Measurements from ENCODE around the gene TJP3.

TJP3 gene

GRCh38 chr19:3773814-3774515 lies 65.8 kb downstream of the TJP3 start:
- in situ Hi-C loops (cut with HindIII; ENCODE audit: low sequenced_read_pairs), result no loop called here
- TF ChIP-seq CTCF (IDR thresholded peaks at IDR 0.05; ENCODE audit: low read depth, low read length, missing control alignments), result no peak
- no peak overlapping the region for H3K4me3 ChIP-seq (ENCODE audit: low read depth, low read length)
- no peak for DNase-seq (ENCODE audit: low read depth)

GRCh38 chr19:3774621-3775373 lies 66.6 kb downstream of the TJP3 start:
- no peak for DNase-seq (ENCODE audit: low read depth)
- TF ChIP-seq CTCF (IDR thresholded peaks at IDR 0.05; ENCODE audit: low read depth, low read length, missing control alignments), result no peak
- in situ Hi-C loops (cut with HindIII; ENCODE audit: low sequenced_read_pairs), result no loop called here
- H3K4me3 ChIP-seq (ENCODE audit: low read depth, low read length), result no peak overlapping the region

- DNase-seq (ENCODE audit: low read depth), result no peak
- in situ Hi-C loops (cut with HindIII; ENCODE audit: low sequenced_read_pairs), result no loop called here
- TF ChIP-seq CTCF (IDR thresholded peaks at IDR 0.05; ENCODE audit: low read depth, low read length, missing control alignments), result no peak
These were observed 67.2 kb downstream of the TJP3 start for GRCh38 chr19:3775374-3775711.

GRCh38 chr19:3775831-3776230 lies 67.6 kb downstream of the TJP3 start:
- H3K4me3 ChIP-seq (ENCODE audit: low read depth, low read length), result no peak overlapping the region
- DNase-seq (ENCODE audit: low read depth), result no peak
- TF ChIP-seq CTCF (IDR thresholded peaks at IDR 0.05; ENCODE audit: low read depth, low read length, missing control alignments), result no peak
- in situ Hi-C loops (cut with HindIII; ENCODE audit: low sequenced_read_pairs), result no loop called here

More at GRCh38 chr19:3775374-3775711, 67.2 kb downstream of the TJP3 start:
- no peak overlapping the region for H3K4me3 ChIP-seq (ENCODE audit: low read depth, low read length)

- no peak overlapping the region for H3K4me3 ChIP-seq (ENCODE audit: low read depth, low read length)
- TF ChIP-seq CTCF (IDR thresholded peaks at IDR 0.05; ENCODE audit: low read depth, low read length, missing control alignments), result no peak
- DNase-seq (ENCODE audit: low read depth), result no peak
- in situ Hi-C loops (cut with HindIII; ENCODE audit: low sequenced_read_pairs), result no loop called here
These were observed 68.4 kb downstream of the TJP3 start for GRCh38 chr19:3776479-3777040.

- no peak for DNase-seq (ENCODE audit: low read depth)
- no peak for TF ChIP-seq CTCF (IDR thresholded peaks at IDR 0.05; ENCODE audit: low read depth, low read length, missing control alignments)
- in situ Hi-C loops (cut with HindIII; ENCODE audit: low sequenced_read_pairs), result no loop called here
- H3K4me3 ChIP-seq (ENCODE audit: low read depth, low read length), result no peak overlapping the region
These were observed 70.1 kb downstream of the TJP3 start for GRCh38 chr19:3778104-3778867.

All from astrocyte of the cerebellum (primary cell).